Transverse colon (tissue), 4 donors: ENCODE data around the gene PPP1R14C.

Experiments
- EP300 ChIP-seq: sonication (generic); formaldehyde crosslinking; IDR thresholded peaks from one replicate; pipeline ENCODE4 v1.6.1; 2017; ENCODE audit warnings: antibody characterized with exemption, low read depth
- POLR2A ChIP-seq: fragments of 450-650 bp; IDR thresholded peaks from one replicate; pipeline ENCODE4 v1.6.1; 2016; ENCODE audit warnings: antibody characterized with exemption, mild to moderate bottlenecking, moderate library complexity
- POLR2AphosphoS5 ChIP-seq, 3 donors: sonication (generic); formaldehyde crosslinking; IDR thresholded peaks; one replicate each; pipeline ENCODE4 v1.6.1; 2016; ENCODE audit warnings: antibody characterized with exemption in 3 of 3
- TF ChIP-seq, protein P1 (sequence below), 5 experiments: fragments of 200-600 bp in 3 of 5; fragments of 450-650 bp in 2 of 5; sonication (generic) in 3 of 5; IDR thresholded peaks; 1 replicate in 2 of 5; 2 replicates in 3 of 5; pipeline ENCODE4 v1.5.1; 2016 to 2017; ENCODE audit warnings: antibody characterized with exemption in 5 of 5, inconsistent platforms in 3 of 5, mild to moderate bottlenecking in 2 of 5, moderate library complexity in 1 of 5

DNA sequence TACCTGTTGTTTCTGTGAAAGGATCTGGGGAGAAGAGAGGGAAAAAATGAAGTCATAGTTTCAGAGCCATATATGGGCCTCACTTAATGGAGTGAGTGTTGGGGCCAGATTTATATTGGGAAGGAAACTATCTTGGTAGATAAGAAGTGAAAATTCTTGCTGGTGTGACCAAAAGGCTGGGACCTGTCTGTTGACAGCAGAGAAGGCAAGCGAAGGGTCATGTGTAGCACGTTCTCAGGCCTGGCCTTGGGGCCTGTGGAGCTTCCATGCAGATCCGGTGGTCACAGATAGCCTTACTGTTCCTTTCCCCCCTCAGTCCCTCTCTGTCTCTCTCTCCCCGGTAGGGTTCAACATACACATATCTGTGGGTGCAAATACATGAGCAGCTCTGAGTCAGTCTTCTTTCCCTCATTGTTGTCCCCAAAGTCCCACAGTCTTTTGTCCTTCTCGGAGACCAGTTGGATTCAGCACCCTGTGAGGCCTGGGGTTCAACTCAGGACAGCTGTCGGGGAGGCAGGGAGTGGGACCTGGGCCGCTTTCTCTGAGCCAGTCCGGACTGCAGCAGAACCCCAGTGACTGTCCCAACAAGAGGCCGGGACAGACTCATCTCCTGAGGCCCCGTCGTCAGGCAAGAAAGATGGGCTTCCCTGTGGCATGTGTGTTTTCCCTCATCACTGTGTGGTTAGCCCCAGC is 34.6 kb downstream of the PPP1R14C start:
- TF ChIP-seq EP300 (no peak), POLR2A (no peak), POLR2AphosphoS5 (IDR thresholded peaks at IDR 0.05) (no peak)
- TF ChIP-seq, protein P1, sequence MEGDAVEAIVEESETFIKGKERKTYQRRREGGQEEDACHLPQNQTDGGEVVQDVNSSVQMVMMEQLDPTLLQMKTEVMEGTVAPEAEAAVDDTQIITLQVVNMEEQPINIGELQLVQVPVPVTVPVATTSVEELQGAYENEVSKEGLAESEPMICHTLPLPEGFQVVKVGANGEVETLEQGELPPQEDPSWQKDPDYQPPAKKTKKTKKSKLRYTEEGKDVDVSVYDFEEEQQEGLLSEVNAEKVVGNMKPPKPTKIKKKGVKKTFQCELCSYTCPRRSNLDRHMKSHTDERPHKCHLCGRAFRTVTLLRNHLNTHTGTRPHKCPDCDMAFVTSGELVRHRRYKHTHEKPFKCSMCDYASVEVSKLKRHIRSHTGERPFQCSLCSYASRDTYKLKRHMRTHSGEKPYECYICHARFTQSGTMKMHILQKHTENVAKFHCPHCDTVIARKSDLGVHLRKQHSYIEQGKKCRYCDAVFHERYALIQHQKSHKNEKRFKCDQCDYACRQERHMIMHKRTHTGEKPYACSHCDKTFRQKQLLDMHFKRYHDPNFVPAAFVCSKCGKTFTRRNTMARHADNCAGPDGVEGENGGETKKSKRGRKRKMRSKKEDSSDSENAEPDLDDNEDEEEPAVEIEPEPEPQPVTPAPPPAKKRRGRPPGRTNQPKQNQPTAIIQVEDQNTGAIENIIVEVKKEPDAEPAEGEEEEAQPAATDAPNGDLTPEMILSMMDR (IDR thresholded peaks at IDR 0.05) = no peak
